ENCODE measurements around the gene DNLZ.

The DNLZ gene

GRCh38 chr9:136395345-136396218 is 32.0 kb upstream of the DNLZ start:
- Histone ChIP-seq H3K4me3 (ENCODE audit: low read depth, low read length) (no peak overlapping the region), H3K27me3 (ENCODE audit: control insufficient read depth, insufficient read depth, low read length) (no peaks in the 10 kb centered on the region), H3K4me1 (ENCODE audit: control insufficient read depth, insufficient read depth, low read length) (peaks cover 11% of the 10 kb centered on the region; the same call in 1 of the 2 replicates), H3K9ac (ENCODE audit: low read length) (no peak overlapping the region), H3K36me3 (ENCODE audit: control insufficient read depth, insufficient read depth, low read length) (peaks cover 77% of the 10 kb centered on the region), H3K27ac (ENCODE audit: low read depth, low read length) (no peak overlapping the region), H3K9me3 (ENCODE audit: control insufficient read depth, insufficient read depth, low read depth, low read length) (no peaks in the 10 kb centered on the region)

DNA sequence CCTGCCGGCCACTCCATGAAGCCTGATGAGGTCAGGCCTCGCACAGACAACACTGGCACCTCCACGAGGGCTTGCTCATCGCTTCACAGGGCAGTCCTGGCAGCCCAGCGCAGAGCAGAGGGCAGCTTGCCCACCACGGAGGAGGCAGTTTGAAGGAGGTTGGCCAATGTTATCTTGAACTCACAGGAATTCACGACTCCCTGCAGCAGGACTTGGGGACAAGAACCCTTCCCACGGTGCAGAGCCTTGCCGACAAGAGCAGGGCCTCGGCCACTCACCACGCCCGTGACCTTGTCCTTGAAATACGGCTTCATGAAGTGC is 31.4 kb upstream of the DNLZ start:
- Histone ChIP-seq H3K36me3 (ENCODE audit: control insufficient read depth, insufficient read depth, low read length) (peaks cover 79% of the 10 kb centered on the region), H3K27ac (ENCODE audit: low read depth, low read length) (no peak overlapping the region), H3K4me3 (ENCODE audit: low read depth, low read length) (no peak overlapping the region), H3K9ac (ENCODE audit: low read length) (no peak overlapping the region), H3K4me1 (ENCODE audit: control insufficient read depth, insufficient read depth, low read length) (peaks cover 7% of the 10 kb centered on the region; the same call in 1 of the 2 replicates), H3K27me3 (ENCODE audit: control insufficient read depth, insufficient read depth, low read length) (no peaks in the 10 kb centered on the region), H3K9me3 (ENCODE audit: control insufficient read depth, insufficient read depth, low read depth, low read length) (no peaks in the 10 kb centered on the region)

GRCh38 chr9:136394312-136395019 is 30.9 kb upstream of the DNLZ start:
- Histone ChIP-seq H3K36me3 (ENCODE audit: control insufficient read depth, insufficient read depth, low read length) (peaks cover 84% of the 10 kb centered on the region), H3K4me1 (ENCODE audit: control insufficient read depth, insufficient read depth, low read length) (peaks cover 7% of the 10 kb centered on the region; the same call in 1 of the 2 replicates), H3K9me3 (ENCODE audit: control insufficient read depth, insufficient read depth, low read depth, low read length) (no peaks in the 10 kb centered on the region), H3K27ac (ENCODE audit: low read depth, low read length) (no peak overlapping the region), H3K27me3 (ENCODE audit: control insufficient read depth, insufficient read depth, low read length) (no peaks in the 10 kb centered on the region), H3K4me3 (ENCODE audit: low read depth, low read length) (no peak overlapping the region), H3K9ac (ENCODE audit: low read length) (no peak overlapping the region)

DNA sequence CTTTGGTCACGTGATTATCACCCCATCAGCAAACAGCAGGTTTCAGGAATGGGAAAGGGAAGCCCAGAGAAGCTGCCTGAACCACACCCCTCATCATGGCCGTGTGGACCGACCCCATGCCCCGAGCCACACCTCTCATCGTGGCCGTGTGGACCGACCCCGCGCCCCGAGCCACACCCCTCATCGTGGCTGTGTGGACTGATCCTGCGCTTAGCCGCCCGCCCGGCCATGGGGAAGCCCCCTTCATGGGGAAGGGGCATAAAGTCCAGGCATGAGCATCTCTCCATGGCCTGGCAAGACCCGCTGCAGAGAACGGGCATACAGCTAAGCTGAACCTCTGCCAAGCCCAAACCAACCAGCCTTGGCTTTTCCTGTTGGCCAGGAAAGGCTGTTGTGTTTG is 30.0 kb upstream of the DNLZ start:
- Histone ChIP-seq H3K4me3 (ENCODE audit: low read depth, low read length) (no peak overlapping the region), H3K27me3 (ENCODE audit: control insufficient read depth, insufficient read depth, low read length) (no peaks in the 10 kb centered on the region), H3K27ac (ENCODE audit: low read depth, low read length) (no peak overlapping the region), H3K9me3 (ENCODE audit: control insufficient read depth, insufficient read depth, low read depth, low read length) (no peaks in the 10 kb centered on the region), H3K36me3 (ENCODE audit: control insufficient read depth, insufficient read depth, low read length) (peaks cover 91% of the 10 kb centered on the region), H3K4me1 (ENCODE audit: control insufficient read depth, insufficient read depth, low read length) (peaks cover under 1% of the 10 kb centered on the region; the same call in 1 of the 2 replicates), H3K9ac (ENCODE audit: low read length) (no peak overlapping the region)

DNA sequence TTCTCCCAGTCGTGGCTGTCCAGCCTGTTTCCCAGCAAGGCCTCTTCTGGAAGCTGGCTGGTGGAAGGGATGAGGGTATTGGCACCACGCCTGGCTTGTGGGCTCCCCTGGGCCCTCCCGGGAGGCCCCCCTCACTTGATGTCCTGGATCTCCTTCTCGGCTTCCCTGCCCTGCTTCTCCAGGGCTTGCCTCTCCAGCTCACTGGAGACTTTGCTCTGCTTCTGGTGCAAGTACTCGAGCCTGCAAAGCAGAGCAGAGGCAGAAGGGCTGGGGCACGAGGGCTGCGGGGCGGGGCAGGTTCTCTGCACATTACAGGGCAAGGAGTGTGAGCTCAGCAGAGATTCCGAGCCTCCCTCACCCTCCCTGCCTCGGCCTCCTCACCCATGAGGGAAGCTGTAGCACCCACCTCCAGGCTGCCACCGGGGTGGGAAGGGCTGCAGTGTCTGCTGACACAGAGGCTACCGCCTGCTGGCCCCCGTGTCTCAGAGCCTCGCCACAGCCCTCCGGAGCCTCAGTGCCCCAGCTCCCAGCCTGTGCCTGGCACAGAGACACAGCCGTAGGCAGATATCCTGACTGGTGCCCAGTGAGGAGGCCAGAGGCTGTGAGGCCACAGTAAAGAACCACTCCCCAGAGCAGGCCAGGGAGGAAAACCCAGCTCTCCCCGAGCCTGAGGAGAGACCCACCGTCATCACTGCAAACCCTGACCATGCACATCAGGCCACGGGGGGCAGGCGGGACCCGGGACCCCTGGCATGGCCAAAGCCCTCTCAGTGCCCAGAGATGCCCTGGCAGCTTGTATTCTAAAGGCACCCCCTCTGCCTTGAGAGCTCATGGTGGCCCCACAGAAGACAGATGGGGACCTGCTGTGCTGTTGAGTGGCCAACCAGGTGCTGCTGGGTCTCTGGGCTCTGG is 29.2 kb upstream of the DNLZ start:
- Histone ChIP-seq H3K4me1 (ENCODE audit: control insufficient read depth, insufficient read depth, low read length) (no peaks in the 10 kb centered on the region), H3K9ac (ENCODE audit: low read length) (no peak overlapping the region), H3K9me3 (ENCODE audit: control insufficient read depth, insufficient read depth, low read depth, low read length) (no peaks in the 10 kb centered on the region), H3K36me3 (ENCODE audit: control insufficient read depth, insufficient read depth, low read length) (peaks cover 90% of the 10 kb centered on the region), H3K27ac (ENCODE audit: low read depth, low read length) (no peak overlapping the region), H3K27me3 (ENCODE audit: control insufficient read depth, insufficient read depth, low read length) (no peaks in the 10 kb centered on the region), H3K4me3 (ENCODE audit: low read depth, low read length) (no peak overlapping the region)

DNA sequence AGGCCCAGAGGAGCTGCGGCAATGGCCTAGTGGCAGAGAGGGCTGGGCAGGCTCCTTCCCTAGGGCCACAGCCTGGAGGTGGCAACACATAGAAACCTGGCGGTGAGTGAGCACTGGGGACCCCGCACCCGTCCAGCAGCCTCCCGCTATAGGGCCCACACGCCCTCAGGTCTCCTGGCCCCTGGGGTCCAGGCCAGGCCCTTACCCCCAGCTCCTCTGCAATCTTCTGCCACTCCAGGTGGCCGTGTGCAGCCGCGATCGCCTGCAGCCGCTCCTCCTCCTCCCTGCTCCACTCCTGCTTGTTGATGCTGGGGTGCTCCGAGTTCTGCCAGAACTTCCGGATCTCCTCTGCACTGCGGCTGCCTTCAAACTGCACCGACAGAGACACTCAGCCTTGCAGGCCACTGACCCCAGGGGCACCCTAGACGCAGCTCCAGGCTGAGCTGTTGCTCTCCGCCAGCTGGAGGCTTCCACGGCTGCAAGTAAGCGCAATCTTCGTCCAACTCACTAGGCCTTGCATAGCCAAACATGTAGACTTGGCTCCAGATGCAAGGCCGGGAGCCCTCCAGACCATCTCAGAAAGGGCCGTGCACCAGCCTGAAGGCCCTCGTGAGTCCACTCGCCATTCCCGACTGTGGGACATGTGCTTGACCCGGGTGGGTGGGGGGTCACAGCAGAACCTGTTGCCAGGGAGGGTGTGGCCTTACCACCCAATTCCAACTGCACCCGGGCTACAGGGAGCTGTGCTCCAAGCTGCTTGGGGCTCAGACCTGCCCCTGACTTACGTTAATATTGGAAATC is 28.4 kb upstream of the DNLZ start:
- Histone ChIP-seq H3K27ac (ENCODE audit: low read depth, low read length) (no peak overlapping the region), H3K9ac (ENCODE audit: low read length) (no peak overlapping the region)

GRCh38 chr9:136389396-136389795 is 25.9 kb upstream of the DNLZ start:
- H3K4me1 ChIP-seq (ENCODE audit: control insufficient read depth, insufficient read depth, low read length): no peaks in the 10 kb centered on the region
- no peak overlapping the region for H3K27ac ChIP-seq (ENCODE audit: low read depth, low read length)
- H3K9me3 ChIP-seq (ENCODE audit: control insufficient read depth, insufficient read depth, low read depth, low read length): no peaks in the 10 kb centered on the region
- H3K36me3 ChIP-seq (ENCODE audit: control insufficient read depth, insufficient read depth, low read length): peaks cover 88% of the 10 kb centered on the region
- H3K4me3 ChIP-seq (ENCODE audit: low read depth, low read length): no peak overlapping the region
- H3K27me3 ChIP-seq (ENCODE audit: control insufficient read depth, insufficient read depth, low read length): no peaks in the 10 kb centered on the region
- no peak overlapping the region for H3K9ac ChIP-seq (ENCODE audit: low read length)

More for the DNA sequence above, 28.4 kb upstream of the DNLZ start:
- no peaks in the 10 kb centered on the region for H3K27me3 ChIP-seq (ENCODE audit: control insufficient read depth, insufficient read depth, low read length)
- H3K9me3 ChIP-seq (ENCODE audit: control insufficient read depth, insufficient read depth, low read depth, low read length): no peaks in the 10 kb centered on the region
- H3K36me3 ChIP-seq (ENCODE audit: control insufficient read depth, insufficient read depth, low read length): peaks cover 92% of the 10 kb centered on the region
- H3K4me1 ChIP-seq (ENCODE audit: control insufficient read depth, insufficient read depth, low read length): no peaks in the 10 kb centered on the region
- H3K4me3 ChIP-seq (ENCODE audit: low read depth, low read length): no peak overlapping the region

DNA sequence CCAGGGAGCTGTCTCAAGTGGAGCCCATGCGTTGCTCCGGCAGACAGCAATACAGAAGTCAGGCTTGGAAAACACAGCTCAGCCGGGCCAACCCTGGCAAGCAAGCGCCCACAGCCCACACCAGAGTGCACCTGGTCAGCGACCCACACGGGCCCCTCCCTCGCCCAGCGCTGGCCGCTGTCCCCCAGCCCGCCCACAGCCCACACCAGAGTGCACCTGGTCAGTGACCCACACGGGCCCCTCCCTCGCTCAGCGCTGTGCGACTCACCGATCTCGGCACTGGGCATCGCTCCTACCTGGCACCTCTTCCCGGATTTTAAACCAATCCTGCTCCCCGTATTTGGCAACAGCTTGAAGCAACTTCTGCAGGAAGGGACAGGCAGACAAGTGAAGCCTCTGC is 23.7 kb upstream of the DNLZ start:
- Histone ChIP-seq H3K36me3 (ENCODE audit: control insufficient read depth, insufficient read depth, low read length) (peaks cover 88% of the 10 kb centered on the region), H3K4me3 (ENCODE audit: low read depth, low read length) (no peak overlapping the region), H3K9ac (ENCODE audit: low read length) (no peak overlapping the region), H3K4me1 (ENCODE audit: control insufficient read depth, insufficient read depth, low read length) (no peaks in the 10 kb centered on the region), H3K27ac (ENCODE audit: low read depth, low read length) (no peak overlapping the region), H3K27me3 (ENCODE audit: control insufficient read depth, insufficient read depth, low read length) (no peaks in the 10 kb centered on the region), H3K9me3 (ENCODE audit: control insufficient read depth, insufficient read depth, low read depth, low read length) (no peaks in the 10 kb centered on the region)

DNA sequence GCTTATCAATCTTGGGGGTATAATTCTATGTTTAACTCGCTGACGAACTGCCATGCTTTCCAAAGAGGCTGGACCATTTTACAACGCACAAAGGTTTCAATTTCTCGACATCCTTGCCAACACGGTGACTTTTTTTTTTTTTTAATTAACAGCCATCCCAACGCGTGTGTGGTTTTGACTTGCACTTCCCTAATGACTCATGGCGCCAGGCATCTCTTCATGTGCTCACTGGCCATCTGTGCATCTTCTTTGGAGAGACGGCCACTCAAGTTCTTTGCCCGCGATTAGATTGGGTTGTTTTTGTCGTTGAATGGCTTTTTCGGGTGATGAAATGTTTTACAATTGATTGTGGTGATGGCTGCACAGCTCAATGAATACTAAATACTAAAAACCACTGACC is 22.5 kb upstream of the DNLZ start:
- Histone ChIP-seq H3K4me3 (ENCODE audit: low read depth, low read length) (no peak overlapping the region), H3K36me3 (ENCODE audit: control insufficient read depth, insufficient read depth, low read length) (peaks cover 88% of the 10 kb centered on the region), H3K9me3 (ENCODE audit: control insufficient read depth, insufficient read depth, low read depth, low read length) (no peaks in the 10 kb centered on the region), H3K4me1 (ENCODE audit: control insufficient read depth, insufficient read depth, low read length) (no peaks in the 10 kb centered on the region), H3K27ac (ENCODE audit: low read depth, low read length) (no peak overlapping the region), H3K27me3 (ENCODE audit: control insufficient read depth, insufficient read depth, low read length) (no peaks in the 10 kb centered on the region), H3K9ac (ENCODE audit: low read length) (no peak overlapping the region)

DNA sequence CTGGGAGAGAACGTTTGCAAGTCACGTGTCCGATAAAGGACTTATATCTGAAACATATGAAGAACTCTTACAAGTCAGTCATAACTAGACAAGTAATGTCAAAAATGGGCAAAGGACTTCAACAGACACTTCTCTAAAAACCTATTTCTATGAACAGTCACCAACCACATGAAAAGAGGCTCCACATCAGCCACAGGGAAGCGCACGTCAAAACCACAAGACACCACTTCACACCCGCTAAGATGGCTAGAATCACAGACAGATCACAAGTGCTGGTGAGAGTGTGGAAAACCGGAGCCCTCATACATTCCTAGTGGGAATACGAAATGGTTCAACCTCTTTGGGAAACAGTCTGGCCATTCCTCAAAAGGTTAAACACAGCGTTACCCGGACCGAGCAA is 21.5 kb upstream of the DNLZ start:
- Histone ChIP-seq H3K27ac (ENCODE audit: low read depth, low read length) (no peak overlapping the region), H3K36me3 (ENCODE audit: control insufficient read depth, insufficient read depth, low read length) (peaks cover 94% of the 10 kb centered on the region)

More for the DNA sequence above, 21.5 kb upstream of the DNLZ start:
- H3K4me1 ChIP-seq (ENCODE audit: control insufficient read depth, insufficient read depth, low read length): no peaks in the 10 kb centered on the region
- H3K9ac ChIP-seq (ENCODE audit: low read length): no peak overlapping the region
- H3K27me3 ChIP-seq (ENCODE audit: control insufficient read depth, insufficient read depth, low read length): no peaks in the 10 kb centered on the region
- H3K4me3 ChIP-seq (ENCODE audit: low read depth, low read length): no peak overlapping the region
- H3K9me3 ChIP-seq (ENCODE audit: control insufficient read depth, insufficient read depth, low read depth, low read length): no peaks in the 10 kb centered on the region

All from HUES6 (cell line).